OCI-LY3 (cell line): ENCODE results near the gene NRAP.

Experiments
- CTCF ChIP-seq: fragments of 200-600, 300-600 bp; sonication (generic); IDR thresholded peaks from 2 replicates; pipeline ENCODE4 v1.5.1; 2014; ENCODE audit warnings: antibody characterized with exemption, low read length, low read depth
- EZH2phosphoT487 ChIP-seq: fragments of 200-600 bp; shearing (Covaris generic); IDR thresholded peaks from 2 replicates; pipeline ENCODE4 v1.6.1; 2018; ENCODE audit warnings: antibody characterized with exemption, mixed run types, low read depth

- TF ChIP-seq CTCF = no peak
- TF ChIP-seq EZH2phosphoT487 = no peak
Observed at GRCh38 chr10:113686028-113686427, 22.2 kb upstream of the NRAP start.
